GM13977 (cell line): ENCODE data around the gene NRP1.

Source experiments
- DNase-seq: peaks from one replicate; pipeline ENCODE4 v3.0.0; 2012; ENCODE audit warnings: low spot score
- in situ Hi-C: fragments of 300-500 bp; cut with MboI; formaldehyde crosslinking; loops from one replicate; pipeline ENCODE4 v1.12.0; 2022; ENCODE audit warnings: low sequenced_read_pairs, low pct_unique_long_range_greater_than_20kb, mixed read lengths, inconsistent platforms; ENCODE audit not compliant: unreplicated experiment
- TF ChIP-seq, protein P1 (sequence below): IDR thresholded peaks from 2 replicates; pipeline ENCODE4 v1.5.1; 2012; ENCODE audit warnings: mild to moderate bottlenecking, control low read depth; ENCODE audit not compliant: insufficient read depth; ENCODE audit errors: extremely low read depth, missing control alignments

Gene NRP1

DNA sequence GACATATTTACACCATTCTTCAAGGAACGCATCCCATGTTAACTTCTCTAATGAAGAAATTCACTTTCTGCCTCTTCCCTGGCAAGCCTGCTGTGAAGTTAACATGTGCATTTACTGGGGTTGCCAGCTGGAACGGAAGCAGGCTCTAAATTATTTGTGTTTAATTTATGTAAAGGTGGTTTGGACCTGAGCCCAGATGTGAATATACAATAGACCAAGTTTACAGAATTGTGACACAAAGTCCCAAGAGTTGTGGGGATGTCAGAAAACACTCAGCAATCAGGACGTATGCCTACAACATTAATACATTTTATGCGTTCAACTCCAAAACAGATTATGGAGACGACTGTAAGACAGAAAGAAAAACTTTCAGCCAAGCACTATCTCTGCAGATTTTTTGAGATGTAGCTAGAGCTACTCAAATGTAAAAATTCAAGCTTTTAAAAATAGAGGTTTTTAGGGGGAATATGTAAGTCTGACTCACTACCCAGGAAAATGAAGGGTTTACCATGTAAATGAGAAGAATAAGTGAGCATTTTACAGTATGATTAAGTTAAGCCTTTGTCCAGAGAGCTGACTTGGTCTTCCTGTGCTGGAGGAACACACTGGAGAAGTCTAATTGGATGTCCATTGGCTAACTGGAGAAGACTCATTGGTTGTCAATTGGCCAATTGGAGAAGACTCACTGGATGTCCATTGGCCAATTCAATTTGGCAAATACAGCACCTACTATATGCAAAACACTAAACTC lies 19.5 kb downstream of the NRP1 start:
- in situ Hi-C loops, result no loop called here
- TF ChIP-seq, protein P1, sequence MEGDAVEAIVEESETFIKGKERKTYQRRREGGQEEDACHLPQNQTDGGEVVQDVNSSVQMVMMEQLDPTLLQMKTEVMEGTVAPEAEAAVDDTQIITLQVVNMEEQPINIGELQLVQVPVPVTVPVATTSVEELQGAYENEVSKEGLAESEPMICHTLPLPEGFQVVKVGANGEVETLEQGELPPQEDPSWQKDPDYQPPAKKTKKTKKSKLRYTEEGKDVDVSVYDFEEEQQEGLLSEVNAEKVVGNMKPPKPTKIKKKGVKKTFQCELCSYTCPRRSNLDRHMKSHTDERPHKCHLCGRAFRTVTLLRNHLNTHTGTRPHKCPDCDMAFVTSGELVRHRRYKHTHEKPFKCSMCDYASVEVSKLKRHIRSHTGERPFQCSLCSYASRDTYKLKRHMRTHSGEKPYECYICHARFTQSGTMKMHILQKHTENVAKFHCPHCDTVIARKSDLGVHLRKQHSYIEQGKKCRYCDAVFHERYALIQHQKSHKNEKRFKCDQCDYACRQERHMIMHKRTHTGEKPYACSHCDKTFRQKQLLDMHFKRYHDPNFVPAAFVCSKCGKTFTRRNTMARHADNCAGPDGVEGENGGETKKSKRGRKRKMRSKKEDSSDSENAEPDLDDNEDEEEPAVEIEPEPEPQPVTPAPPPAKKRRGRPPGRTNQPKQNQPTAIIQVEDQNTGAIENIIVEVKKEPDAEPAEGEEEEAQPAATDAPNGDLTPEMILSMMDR, result no peak
- no peak for DNase-seq

DNA sequence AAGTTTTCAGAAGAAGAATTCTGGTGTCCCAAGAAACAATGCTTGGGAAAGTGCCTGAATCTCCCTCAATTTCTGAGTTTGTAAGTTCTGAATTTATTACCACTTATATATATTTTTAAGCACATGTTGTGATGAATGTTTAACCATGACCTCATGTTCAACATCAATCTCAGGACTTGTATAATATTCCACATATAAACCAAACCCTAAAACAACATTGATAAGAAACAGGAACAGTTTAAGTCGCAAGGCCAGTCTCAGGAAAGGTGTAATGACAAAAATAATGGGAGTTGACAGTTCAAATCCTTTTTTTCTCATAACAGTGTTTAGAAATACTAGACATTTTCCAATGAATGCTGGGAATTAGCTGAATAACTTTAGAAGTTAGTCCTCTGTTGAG lies 22.8 kb downstream of the NRP1 start:
- no peak for DNase-seq
- in situ Hi-C loops, result no loop called here
- TF ChIP-seq, protein P1, result no peak

DNA sequence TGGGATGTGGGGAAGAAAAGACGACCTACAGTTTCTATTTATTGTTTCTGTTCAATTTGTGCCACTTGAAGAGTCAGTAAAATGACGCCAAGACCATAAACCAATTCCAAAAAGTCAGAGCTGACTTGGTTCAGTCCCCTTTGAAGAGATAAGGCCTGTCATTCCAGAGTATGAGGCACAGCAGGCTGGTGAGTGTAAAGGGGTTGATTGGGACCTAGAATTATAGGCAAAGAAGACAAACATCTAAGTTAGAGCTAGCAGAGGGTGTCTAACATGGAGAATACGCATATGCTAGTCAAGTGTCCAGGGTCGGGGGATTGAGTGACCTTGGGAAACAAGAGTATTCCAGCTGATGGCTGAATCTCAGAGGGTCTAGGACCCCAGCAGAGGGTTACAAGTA lies 23.6 kb downstream of the NRP1 start:
- DNase-seq, result no peak
- TF ChIP-seq, protein P1, result no peak
- in situ Hi-C loops, result no loop called here

DNA sequence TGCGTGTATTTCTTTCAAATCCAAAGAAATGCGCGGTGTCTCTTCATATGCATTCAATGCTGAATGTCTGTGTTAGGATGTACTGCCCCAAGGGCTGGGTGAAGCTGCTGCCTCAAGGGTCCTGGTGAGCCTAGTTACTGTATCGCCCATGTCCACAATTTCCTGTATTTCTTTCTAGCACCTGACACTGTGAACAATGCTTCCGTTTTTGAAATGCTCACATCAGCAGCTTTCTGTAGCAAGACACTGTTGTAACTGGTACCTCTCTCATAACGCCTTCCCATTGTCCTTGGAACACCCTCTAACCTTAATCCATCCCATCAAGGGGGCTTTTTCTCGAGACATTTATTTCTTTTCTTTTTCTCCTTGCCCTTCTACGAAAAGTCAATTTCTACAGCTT lies 25.1 kb downstream of the NRP1 start:
- TF ChIP-seq, protein P1, result no peak
- in situ Hi-C loops, result no loop called here
- DNase-seq, result no peak

DNA sequence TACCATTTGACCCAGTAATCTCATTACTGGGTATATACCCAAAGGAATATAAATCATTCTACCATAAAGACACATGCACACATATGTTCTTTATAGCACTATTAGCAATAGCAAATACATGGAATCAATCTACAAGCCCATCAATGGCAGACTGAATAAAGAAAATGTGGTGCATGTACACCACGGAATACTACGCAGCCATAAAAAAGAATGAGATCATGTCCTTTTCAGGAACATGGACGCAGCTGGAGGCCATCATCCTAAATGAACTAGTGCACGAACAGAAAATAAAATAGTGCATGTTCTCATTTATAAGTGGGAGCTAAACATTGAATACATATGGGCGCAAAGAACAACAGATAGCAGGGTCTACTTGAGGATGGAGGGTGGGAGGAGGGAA lies 26.6 kb downstream of the NRP1 start:
- in situ Hi-C loops, result no loop called here
- TF ChIP-seq, protein P1, result no peak
- DNase-seq, result no peak

DNA sequence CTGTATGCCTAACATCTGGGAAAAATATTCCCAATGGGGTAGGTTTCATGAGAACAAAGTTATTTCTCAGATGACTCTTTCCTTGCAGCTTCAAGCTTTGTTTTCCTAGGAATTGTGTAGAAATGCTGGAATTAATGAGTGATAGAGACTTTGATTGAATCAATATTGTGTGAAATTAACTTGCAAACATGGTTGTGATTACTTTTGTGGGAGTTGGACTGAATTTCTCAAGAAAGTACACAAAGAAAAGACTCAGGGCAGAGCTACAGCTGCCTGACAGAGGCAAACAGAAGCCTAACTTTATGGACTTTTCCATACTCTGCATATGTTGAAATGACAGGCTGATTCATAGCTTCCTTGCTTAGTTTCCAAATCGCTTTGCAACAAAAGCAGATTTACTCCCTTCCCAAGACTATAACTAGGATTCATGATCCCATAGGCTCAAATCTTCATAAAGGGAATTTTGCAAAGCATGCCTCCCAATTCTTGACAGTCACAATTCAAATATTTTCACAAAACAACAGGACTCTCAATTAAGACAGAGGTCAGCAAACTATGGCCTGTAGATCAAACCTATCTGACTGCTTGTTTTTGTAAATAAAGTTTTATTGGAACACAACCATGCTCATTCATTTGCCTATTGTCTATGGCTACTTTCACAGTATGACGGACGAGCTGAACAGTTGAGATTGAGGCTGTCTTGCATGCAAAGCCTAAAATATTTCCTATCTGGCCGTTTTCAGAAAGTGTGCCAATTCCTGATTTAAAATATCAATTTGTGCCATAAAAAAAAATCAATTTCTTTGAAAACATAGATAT lies 27.6 kb downstream of the NRP1 start:
- no peak for DNase-seq
- TF ChIP-seq, protein P1, result no peak
- in situ Hi-C loops, result no loop called here
